NCI-H128 (cell line): Measurements from ENCODE around the gene ADORA2B.
A peak's percentile ranks its signal among the peaks of the same experiment; 100 is the strongest.
"Not testable (repeated sequence)": the region's sequence is repeated elsewhere in the genome, so short reads cannot be mapped to it uniquely, and the experiment has no call there.

ENCODE experiments used
- DNase-seq: peaks from one replicate; lab custom pipeline; 2025; ENCODE audit not compliant: unreplicated experiment; lab: John Stamatoyannopoulos, UW

The ADORA2B gene

GRCh38 chr17:15979013-15979412 is 34.1 kb downstream of the ADORA2B start:
- not testable (repeated sequence) for DNase-seq

- DNase-seq: no peak
Measured at GRCh38 chr17:15981208-15981607, 36.3 kb downstream of the ADORA2B start.

GRCh38 chr17:15981646-15982580 is 37.0 kb downstream of the ADORA2B start:
- DNase-seq: no peak

GRCh38 chr17:15996322-15996721 is 51.4 kb downstream of the ADORA2B start:
- DNase-seq: no peak

GRCh38 chr17:15998031-15998562 is 53.2 kb downstream of the ADORA2B start:
- no peak for DNase-seq

GRCh38 chr17:15999141-15999973 is 54.4 kb downstream of the ADORA2B start, which contains the start of the genes TTC19 and ZSWIM7:
Gene TTC19 (plus strand): TSS chr17:15999824. CDS start chr17:15999849, 25 bp downstream.
Gene ZSWIM7 (minus strand): TSS chr17:15999704. CDS start chr17:15999594, 110 bp downstream.
- peak; percentile 85 for DNase-seq

GRCh38 chr17:15999974-16000827 is 55.3 kb downstream of the ADORA2B start:
- DNase-seq: peak; percentile 12

GRCh38 chr17:16001226-16001897 is 56.4 kb downstream of the ADORA2B start:
- DNase-seq: no peak

GRCh38 chr17:16002708-16003260 is 57.9 kb downstream of the ADORA2B start:
- DNase-seq: no peak

- no peak for DNase-seq
Measured at GRCh38 chr17:16003841-16004240, 58.9 kb downstream of the ADORA2B start.

- DNase-seq: no peak
Measured at GRCh38 chr17:16005636-16006035, 60.7 kb downstream of the ADORA2B start.

GRCh38 chr17:16007439-16007838 is 62.5 kb downstream of the ADORA2B start:
- no peak for DNase-seq

GRCh38 chr17:16013943-16014407 is 69.0 kb downstream of the ADORA2B start:
- DNase-seq: no peak

- no peak for DNase-seq
Measured at GRCh38 chr17:16019347-16019746, 74.4 kb downstream of the ADORA2B start.

GRCh38 chr17:16023881-16024280 is 79.0 kb downstream of the ADORA2B start:
- no peak for DNase-seq

GRCh38 chr17:16025202-16025601 is 80.3 kb downstream of the ADORA2B start:
- DNase-seq: no peak
